GM12878 (cell line): Measurements from ENCODE around the gene REEP5. TPM values are rescaled to one million over a fixed set of nuclear protein-coding genes. Genes with fewer than 3 reads are reported as not detected.
"Not testable (repeated sequence)": the region's sequence is repeated elsewhere in the genome, so short reads cannot be mapped to it uniquely, and the experiment has no call there.

ENCODE experiments used
- ATAC-seq: fragments of 200-7000 bp; cut with Tn5 transposase; 3 replicates; pipeline ENCODE4 v1.9.1; 2020; ENCODE audit warnings: mild to moderate bottlenecking, moderate library complexity
- BruUV-seq: library from RNA; stranded (reverse); fragments of 400-500 nt; replicated peaks from 2 replicates; lab custom pipeline; 2021; lab: Mats Ljungman, UMichigan
- CTCF ChIA-PET: fragments of 300-600 bp; sonication (Branson Sonifier 250); formaldehyde crosslinking; extraction: SDS; loops from one replicate; lab custom pipeline; 2021; ENCODE audit warnings: inconsistent platforms; lab: Yijun Ruan, JAX
- POLR2A ChIA-PET: fragments of 350-600 bp; formaldehyde crosslinking; extraction: SDS; loops from one replicate; lab custom pipeline; 2021; ENCODE audit warnings: inconsistent platforms; lab: Charles Lee
- RAD21 ChIA-PET: fragments of 300-600 bp; sonication (Branson Sonifier 250); formaldehyde crosslinking; loops from one replicate; lab custom pipeline; 2023; ENCODE audit warnings: antibody characterized with exemption; ENCODE audit not compliant: unreplicated experiment; lab: Charles Lee
- SMC1A ChIA-PET: fragments of 300-600 bp; sonication (Branson Sonifier 250); formaldehyde crosslinking; loops from one replicate; lab custom pipeline; 2023; ENCODE audit not compliant: unreplicated experiment, uncharacterized antibody; lab: Charles Lee
- DNase-seq: peaks from one replicate; pipeline ENCODE4 v3.0.0-alpha.2; 2011; ENCODE audit warnings: low read depth, low spot score
- FAIRE-seq: peaks from 3 replicates; lab custom pipeline; 2011; peaks lifted over from hg19 to GRCh38; lab: Jason Lieb, UNC
- H2AFZ ChIP-seq: 2 replicates; pipeline ENCODE4 v1.6.0; 2011; ENCODE audit warnings: low read depth, low read length, control low read depth; ENCODE audit not compliant: control insufficient read depth
- H3K27ac ChIP-seq: 2 replicates; pipeline ENCODE4 v1.5.1; 2011; ENCODE audit warnings: control low read depth; ENCODE audit not compliant: control insufficient read depth, insufficient read depth
- H3K27me3 ChIP-seq, 2 experiments: replicated peaks in 1 of 2; 2 replicates each; pipeline versions ENCODE4 v1.6.0 to v1.6.1; 2011; ENCODE audit warnings: low read length in 1 of 2; ENCODE audit not compliant: control insufficient read depth in 2 of 2, insufficient read depth in 2 of 2
- H3K36me3 ChIP-seq, 2 experiments: 2 replicates each; pipeline ENCODE4 v1.5.1; 2011; ENCODE audit warnings: low read length in 1 of 2; ENCODE audit not compliant: control insufficient read depth in 2 of 2, insufficient read depth in 2 of 2
- H3K4me1 ChIP-seq: 2 replicates; pipeline ENCODE4 v1.6.1; 2011; ENCODE audit warnings: mild to moderate bottlenecking, low read length, moderate library complexity, mixed read lengths; ENCODE audit not compliant: control insufficient read depth, insufficient read depth
- H3K4me2 ChIP-seq: 2 replicates; pipeline ENCODE4 v1.6.0; 2011; ENCODE audit warnings: control low read depth; ENCODE audit not compliant: control insufficient read depth, insufficient read depth
- H3K4me3 ChIP-seq: fragments of 200-600 bp; sonication (generic); 2 replicates; pipeline ENCODE4 v1.5.1; 2016
- H3K79me2 ChIP-seq: 2 replicates; pipeline ENCODE4 v1.6.0; 2011; ENCODE audit warnings: low read length; ENCODE audit not compliant: control insufficient read depth, insufficient read depth
- H3K9ac ChIP-seq: 2 replicates; pipeline ENCODE4 v1.8.0; 2011; ENCODE audit warnings: low read length, control low read depth, mixed read lengths; ENCODE audit not compliant: control insufficient read depth, insufficient read depth
- H3K9me3 ChIP-seq: replicated peaks from 3 replicates; pipeline ENCODE4 v1.5.1; 2011; ENCODE audit warnings: mild to moderate bottlenecking, low read length; ENCODE audit not compliant: control insufficient read depth, insufficient read depth
- H4K20me1 ChIP-seq: 2 replicates; pipeline ENCODE4 v1.6.0; 2011; ENCODE audit not compliant: control insufficient read depth, insufficient read depth
- NFYB ChIP-seq: IDR thresholded peaks from 2 replicates; pipeline ENCODE4 v1.6.1; 2011; ENCODE audit warnings: low read depth, mild to moderate bottlenecking, low read length, improper control_type of control experiment, moderate library complexity; ENCODE audit not compliant: insufficient read depth
- WGBS: methylation state at CpG from one replicate; pipeline ENCODE4 v1.1.6; 2016; ENCODE audit warnings: low lambda C conversion rate; ENCODE audit not compliant: insufficient replicate concordance, insufficient coverage; ENCODE audit errors: missing lambda C conversion rate; 5-methylcytosine and 5-hydroxymethylcytosine counted together
- in situ Hi-C: fragments of 300-500 bp; cut with MboI; formaldehyde crosslinking; loops from 9 replicates; pipeline ENCODE4 v1.14.3; 2018; ENCODE audit warnings: mixed read lengths
- intact Hi-C: fragments of 100-400 bp; cut with micrococcal nuclease; formaldehyde crosslinking; loops from one replicate; pipeline ENCODE4 v1.14.2; 2022; ENCODE audit not compliant: unreplicated experiment
- polyA plus RNA-seq, 11 experiments: library from polyadenylated mRNA; depleted of rRNA in 4 of 11; unstranded in 6 of 11; stranded (reverse) in 5 of 11; fragments of >200 nt; fragmentation: Nextera tagmentation in 4 of 11; fragmentation: Illumina TruSeq in 1 of 11; extraction: Ambion mirVana in 4 of 11; extraction: Trizol in 1 of 11; gene quantifications; 1 replicate in 1 of 11; 2 replicates in 10 of 11; pipeline versions ENCODE4 v1.2.1 to v1.2.3, GENCODE V29; 2011 to 2016; ENCODE audit warnings: inconsistent platforms in 2 of 11, missing spikeins in 2 of 11, low read depth in 1 of 11
- total RNA-seq, 4 experiments: library from RNA; depleted of rRNA in 3 of 4; stranded (reverse); fragments of >200 nt in 3 of 4; fragmentation: Illumina TruSeq in 1 of 4; extraction: Trizol in 1 of 4; gene quantifications; 2 replicates each; pipeline versions ENCODE4 v1.2.1 to v1.2.3, GENCODE V29; 2013 to 2021
- TF ChIP-seq, protein P1 (sequence below): fragments of 450-650 bp; IDR thresholded peaks from 2 replicates; pipeline ENCODE4 v1.6.1; 2018; ENCODE audit warnings: borderline replicate concordance, mild to moderate bottlenecking; ENCODE audit not compliant: partially characterized antibody
- TF ChIP-seq, protein P2 (sequence below): IDR thresholded peaks from 2 replicates; pipeline ENCODE4 v1.6.1; 2012; ENCODE audit warnings: low read depth, low read length, improper control_type of control experiment

The REEP5 gene
- total and polyA plus RNA-seq, 10 of the 15 experiments (the other 5 are each of a cell fraction or from before 2014, with no cell fraction given) = 30.5 to 211 (median 113) TPM

DNA sequence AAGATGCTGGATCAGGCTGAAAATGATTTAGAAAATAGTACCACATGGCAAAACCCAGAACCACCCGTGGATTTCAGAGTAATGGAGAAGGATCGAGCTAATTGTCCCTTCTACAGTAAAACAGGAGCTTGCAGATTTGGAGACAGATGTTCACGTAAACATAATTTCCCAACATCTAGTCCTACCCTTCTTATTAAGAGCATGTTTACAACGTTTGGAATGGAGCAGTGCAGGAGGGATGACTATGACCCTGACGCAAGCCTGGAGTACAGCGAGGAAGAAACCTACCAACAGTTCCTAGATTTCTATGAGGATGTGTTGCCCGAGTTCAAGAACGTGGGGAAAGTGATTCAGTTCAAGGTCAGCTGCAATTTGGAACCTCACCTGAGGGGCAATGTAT lies 30.0 kb downstream of the REEP5 start:
- not testable (repeated sequence) for H3K4me1 ChIP-seq

DNA sequence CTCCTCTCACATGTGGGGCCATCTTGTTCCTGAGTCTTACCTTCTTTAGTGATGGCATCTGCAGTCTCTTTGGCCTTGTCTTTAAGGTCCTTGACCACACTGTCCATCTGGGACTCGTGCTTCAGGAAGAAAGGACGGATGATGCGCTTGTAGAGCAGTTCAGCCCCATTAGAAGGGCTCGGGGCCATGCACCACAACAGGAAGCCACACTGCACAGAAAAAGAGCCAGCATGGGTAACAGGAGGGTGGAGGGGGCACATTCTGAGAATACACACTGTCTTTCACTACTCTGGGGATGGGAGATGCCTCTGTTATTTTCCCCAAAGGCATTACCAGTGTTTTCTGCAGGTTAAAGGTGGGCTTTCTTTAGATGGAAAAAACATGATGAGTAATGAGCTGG lies 35.1 kb downstream of the REEP5 start:
- Histone ChIP-seq H4K20me1 (no peaks in the 10 kb centered on the region), H3K36me3 (peaks cover 18 to 31% of the 10 kb centered on the region in 2 experiments), H2AFZ (no peak overlapping the region), H3K9ac (no peak overlapping the region), H3K27me3 (no peaks in the 10 kb centered on the region), H3K4me2 (no peak overlapping the region), H3K79me2 (no peaks in the 10 kb centered on the region), H3K4me3 (no peak overlapping the region), H3K27ac (no peak overlapping the region), H3K4me1 (no peaks in the 10 kb centered on the region), H3K9me3 (no peaks in the 10 kb centered on the region; the same call in 2 of the 3 replicates)
- WGBS = 88% methylated on average over 4 of the region's 4 CpGs
- ChIA-PET POLR2A (no interaction called here), SMC1A (interaction anchor here (1.0 to 4.7 kb wide), 3 partner anchors 17 to 28 kb away, joined by 4 to 29 read pairs (median 5); no protein-coding TSS in a partner anchor), CTCF (interaction anchor here (1.0 to 1.2 kb wide), 2 partner anchors 19 to 25 kb away, joined by 3 to 4 read pairs; no protein-coding TSS in a partner anchor), RAD21 (no interaction called here)
- in situ Hi-C loops (no loop called here), intact Hi-C loops (no loop called here)
- DNase-seq (no peak), ATAC-seq (no peak), FAIRE-seq (no peak)
- no TSS peak for BruUV-seq
- no peak for TF ChIP-seq NFYB
- TF ChIP-seq, protein P1, sequence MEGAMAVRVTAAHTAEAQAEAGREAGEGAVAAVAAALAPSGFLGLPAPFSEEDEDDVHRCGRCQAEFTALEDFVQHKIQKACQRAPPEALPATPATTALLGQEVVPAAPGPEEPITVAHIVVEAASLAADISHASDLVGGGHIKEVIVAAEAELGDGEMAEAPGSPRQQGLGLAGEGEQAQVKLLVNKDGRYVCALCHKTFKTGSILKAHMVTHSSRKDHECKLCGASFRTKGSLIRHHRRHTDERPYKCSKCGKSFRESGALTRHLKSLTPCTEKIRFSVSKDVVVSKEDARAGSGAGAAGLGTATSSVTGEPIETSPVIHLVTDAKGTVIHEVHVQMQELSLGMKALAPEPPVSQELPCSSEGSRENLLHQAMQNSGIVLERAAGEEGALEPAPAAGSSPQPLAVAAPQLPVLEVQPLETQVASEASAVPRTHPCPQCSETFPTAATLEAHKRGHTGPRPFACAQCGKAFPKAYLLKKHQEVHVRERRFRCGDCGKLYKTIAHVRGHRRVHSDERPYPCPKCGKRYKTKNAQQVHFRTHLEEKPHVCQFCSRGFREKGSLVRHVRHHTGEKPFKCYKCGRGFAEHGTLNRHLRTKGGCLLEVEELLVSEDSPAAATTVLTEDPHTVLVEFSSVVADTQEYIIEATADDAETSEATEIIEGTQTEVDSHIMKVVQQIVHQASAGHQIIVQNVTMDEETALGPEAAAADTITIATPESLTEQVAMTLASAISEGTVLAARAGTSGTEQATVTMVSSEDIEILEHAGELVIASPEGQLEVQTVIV = no peak
- TF ChIP-seq, protein P2, sequence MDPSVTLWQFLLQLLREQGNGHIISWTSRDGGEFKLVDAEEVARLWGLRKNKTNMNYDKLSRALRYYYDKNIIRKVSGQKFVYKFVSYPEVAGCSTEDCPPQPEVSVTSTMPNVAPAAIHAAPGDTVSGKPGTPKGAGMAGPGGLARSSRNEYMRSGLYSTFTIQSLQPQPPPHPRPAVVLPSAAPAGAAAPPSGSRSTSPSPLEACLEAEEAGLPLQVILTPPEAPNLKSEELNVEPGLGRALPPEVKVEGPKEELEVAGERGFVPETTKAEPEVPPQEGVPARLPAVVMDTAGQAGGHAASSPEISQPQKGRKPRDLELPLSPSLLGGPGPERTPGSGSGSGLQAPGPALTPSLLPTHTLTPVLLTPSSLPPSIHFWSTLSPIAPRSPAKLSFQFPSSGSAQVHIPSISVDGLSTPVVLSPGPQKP = no peak

More for the DNA sequence above, 30.0 kb downstream of the REEP5 start:
- CTCF ChIA-PET, FAIRE-seq, H3K79me2 ChIP-seq, H2AFZ ChIP-seq, ATAC-seq, POLR2A ChIA-PET, DNase-seq, RAD21 ChIA-PET, H3K27me3 ChIP-seq, H3K4me3 ChIP-seq, in situ Hi-C loops, H4K20me1 ChIP-seq, H3K4me2 ChIP-seq, H3K27ac ChIP-seq, intact Hi-C loops, H3K9me3 ChIP-seq, H3K9ac ChIP-seq: not testable (repeated sequence)
- SMC1A ChIA-PET = interaction anchor here (0.9 to 1.1 kb wide), 2 partner anchors 15 to 31 kb away, joined by 3 to 4 read pairs; no protein-coding TSS in a partner anchor
- BruUV-seq = TSS peak; percentile 59
- peaks cover 3 to 25% of the 10 kb centered on the region in 2 experiments for H3K36me3 ChIP-seq
- WGBS = 80% methylated on average over 8 of the region's 8 CpGs
